Endothelial cell of umbilical vein (primary cell): Measurements from ENCODE around the gene ZNF25. TPM values are rescaled to one million over a fixed set of nuclear protein-coding genes. Genes with fewer than 3 reads are reported as not detected.

Source experiments
- BruUV-seq: library from RNA; stranded (reverse); fragments of 400-500 nt; replicated peaks from 2 replicates; lab custom pipeline; 2021; lab: Mats Ljungman, UMichigan
- CTCF ChIA-PET: fragments of 300-600, 350-600 bp; sonication (Branson Sonifier 250); formaldehyde crosslinking; loops from one replicate; lab custom pipeline; 2021; ENCODE audit warnings: antibody characterized with exemption, inconsistent platforms; lab: Charles Lee
- POLR2A ChIA-PET: fragments of 300-600, 350-600 bp; sonication (Branson Sonifier 250); formaldehyde crosslinking; loops from one replicate; lab custom pipeline; 2021; ENCODE audit warnings: antibody characterized with exemption, inconsistent platforms; lab: Charles Lee
- DNase-seq: peaks from one replicate; pipeline ENCODE4 v3.0.0-alpha.2; 2011; ENCODE audit warnings: low read depth, low spot score
- FAIRE-seq: peaks from 2 replicates; lab custom pipeline; 2011; peaks lifted over from hg19 to GRCh38; lab: Jason Lieb, UNC
- H2AFZ ChIP-seq: 2 replicates; pipeline ENCODE4 v1.6.0; 2012; ENCODE audit warnings: low read depth, low read length, control low read depth, inconsistent platforms
- H3K27ac ChIP-seq: 2 replicates; pipeline ENCODE4 v1.5.1; 2011; ENCODE audit warnings: low read depth, mild to moderate bottlenecking, control low read depth, low read length, moderate library complexity; ENCODE audit not compliant: insufficient read depth
- H3K27me3 ChIP-seq, 2 experiments: 2 replicates each; pipeline versions ENCODE4 v1.6.0 to v1.6.1; 2011; ENCODE audit warnings: low read length in 2 of 2, mixed read lengths in 1 of 2; ENCODE audit not compliant: control insufficient read depth in 2 of 2, insufficient read depth in 2 of 2
- H3K36me3 ChIP-seq, 2 experiments: 2 replicates in 1 of 2; 3 replicates in 1 of 2; pipeline ENCODE4 v1.5.1; 2011; ENCODE audit warnings: low read length in 2 of 2, mild to moderate bottlenecking in 1 of 2, moderate library complexity in 1 of 2; ENCODE audit not compliant: control insufficient read depth in 2 of 2, insufficient read depth in 2 of 2; ENCODE audit errors: extremely low read depth in 1 of 2
- H3K4me1 ChIP-seq: 3 replicates; pipeline ENCODE4 v1.5.1; 2011; ENCODE audit warnings: mild to moderate bottlenecking, low read length; ENCODE audit not compliant: control insufficient read depth, insufficient read depth; ENCODE audit errors: extremely low read depth
- H3K4me2 ChIP-seq: 2 replicates; pipeline ENCODE4 v1.6.1; 2011; ENCODE audit warnings: low read length, control low read depth, mixed read lengths; ENCODE audit not compliant: insufficient read depth
- H3K4me3 ChIP-seq, 3 experiments: fragments of 200-600 bp in 1 of 3; sonication (generic), shearing (Covaris generic) in 1 of 3; replicated peaks in 1 of 3; 2 replicates each; pipeline ENCODE4 v1.5.1; 2011 to 2016; ENCODE audit warnings: control low read depth in 3 of 3, low read length in 3 of 3, mild to moderate bottlenecking in 2 of 3, inconsistent platforms in 1 of 3, low read depth in 1 of 3, moderate library complexity in 1 of 3; ENCODE audit not compliant: insufficient read depth in 1 of 3
- H3K79me2 ChIP-seq: 2 replicates; pipeline ENCODE4 v1.6.0; 2012; ENCODE audit warnings: low read length, inconsistent platforms; ENCODE audit not compliant: control insufficient read depth, insufficient read depth
- H3K9ac ChIP-seq: replicated peaks from 2 replicates; pipeline ENCODE3; 2011; ENCODE audit warnings: low read length, control low read depth; ENCODE audit not compliant: insufficient read depth; ENCODE audit errors: extremely low read depth
- H3K9me1 ChIP-seq: replicated peaks from 3 replicates; pipeline ENCODE4 v1.6.0; 2011; ENCODE audit warnings: mild to moderate bottlenecking, low read length; ENCODE audit not compliant: control insufficient read depth, insufficient read depth; ENCODE audit errors: extremely low read depth
- H3K9me3 ChIP-seq: replicated peaks from 2 replicates; pipeline ENCODE4 v1.5.1; 2012; ENCODE audit warnings: low read length, inconsistent platforms; ENCODE audit not compliant: control insufficient read depth, insufficient read depth
- H4K20me1 ChIP-seq: replicated peaks from 2 replicates; pipeline ENCODE3; 2011; ENCODE audit warnings: mild to moderate bottlenecking, low read length; ENCODE audit not compliant: control insufficient read depth, insufficient read depth; ENCODE audit errors: extremely low read depth
- CTCF ChIP-seq, 2 donors: IDR thresholded peaks; 1 replicate in 1 of 2; 2 replicates in 1 of 2; pipeline ENCODE4 v1.5.1; 2011; ENCODE audit warnings: low read length in 2 of 2, mild to moderate bottlenecking in 2 of 2, moderate library complexity in 2 of 2, control low read depth in 1 of 2, inconsistent platforms in 1 of 2, low read depth in 1 of 2; ENCODE audit not compliant: insufficient read depth in 1 of 2; ENCODE audit errors: extremely low read depth in 1 of 2
- EZH2 ChIP-seq: IDR thresholded peaks from 2 replicates; pipeline ENCODE4 v1.6.1; 2012; ENCODE audit warnings: borderline replicate concordance, low read depth, mild to moderate bottlenecking, moderate library complexity, low read length, inconsistent platforms; ENCODE audit not compliant: severe bottlenecking
- FOS ChIP-seq: IDR thresholded peaks from 2 replicates; pipeline ENCODE4 v1.6.1; 2011; ENCODE audit warnings: mild to moderate bottlenecking, low read length, moderate library complexity, borderline replicate concordance; ENCODE audit not compliant: insufficient read depth
- GATA2 ChIP-seq: IDR thresholded peaks from 2 replicates; pipeline ENCODE4 v1.7.0; 2011; ENCODE audit warnings: low read depth, mild to moderate bottlenecking, moderate library complexity, mixed read lengths, low read length; ENCODE audit not compliant: insufficient read length, insufficient read depth
- JUN ChIP-seq: IDR thresholded peaks from 2 replicates; pipeline ENCODE4 v1.6.1; 2011; ENCODE audit warnings: borderline replicate concordance, low read depth; ENCODE audit not compliant: insufficient read length, insufficient read depth
- MAX ChIP-seq: IDR thresholded peaks from 2 replicates; pipeline ENCODE4 v1.6.1; 2011; ENCODE audit not compliant: insufficient read depth, insufficient read length
- MYC ChIP-seq: IDR thresholded peaks from one replicate; pipeline ENCODE4 v1.6.1; 2011; ENCODE audit warnings: mild to moderate bottlenecking, low read depth, low read length
- POLR2A ChIP-seq: IDR thresholded peaks from 2 replicates; pipeline ENCODE4 v1.6.1; 2012; ENCODE audit warnings: low read depth, mild to moderate bottlenecking, control low read depth, low read length
- POLR2AphosphoS5 ChIP-seq: IDR thresholded peaks from 2 replicates; pipeline ENCODE4 v1.6.1; 2012; ENCODE audit warnings: low read depth, mild to moderate bottlenecking, control low read depth, low read length, moderate library complexity; ENCODE audit not compliant: insufficient read depth
- dilution Hi-C: fragments of 300-500 bp; cut with MboI; formaldehyde crosslinking; loops from one replicate; pipeline ENCODE4 v1.15.0; 2019; ENCODE audit warnings: low sequenced_read_pairs; ENCODE audit not compliant: extremely low pct_ligation_motif_present
- intact Hi-C: fragments of 100-400 bp; cut with micrococcal nuclease; formaldehyde crosslinking; loops from one replicate; pipeline ENCODE4 v1.10.0; 2022
- polyA plus RNA-seq, 4 experiments: library from polyadenylated mRNA; depleted of rRNA in 3 of 4; stranded (reverse) in 3 of 4; unstranded in 1 of 4; fragments of >200 nt; gene quantifications; 2 replicates each; pipeline versions ENCODE4 v1.2.1 to v1.2.3, GENCODE V29; 2011 to 2012; ENCODE audit warnings: missing spikeins in 1 of 4
- total RNA-seq: library from RNA; stranded (reverse); gene quantifications from 2 replicates; pipeline ENCODE4 v1.2.3, GENCODE V29; 2021

The ZNF25 gene
- total and polyA plus RNA-seq, 2 donors (not counting 3 experiments of a cell fraction or from before 2014, with no cell fraction given), result 2.0 to 5.2 TPM

DNA sequence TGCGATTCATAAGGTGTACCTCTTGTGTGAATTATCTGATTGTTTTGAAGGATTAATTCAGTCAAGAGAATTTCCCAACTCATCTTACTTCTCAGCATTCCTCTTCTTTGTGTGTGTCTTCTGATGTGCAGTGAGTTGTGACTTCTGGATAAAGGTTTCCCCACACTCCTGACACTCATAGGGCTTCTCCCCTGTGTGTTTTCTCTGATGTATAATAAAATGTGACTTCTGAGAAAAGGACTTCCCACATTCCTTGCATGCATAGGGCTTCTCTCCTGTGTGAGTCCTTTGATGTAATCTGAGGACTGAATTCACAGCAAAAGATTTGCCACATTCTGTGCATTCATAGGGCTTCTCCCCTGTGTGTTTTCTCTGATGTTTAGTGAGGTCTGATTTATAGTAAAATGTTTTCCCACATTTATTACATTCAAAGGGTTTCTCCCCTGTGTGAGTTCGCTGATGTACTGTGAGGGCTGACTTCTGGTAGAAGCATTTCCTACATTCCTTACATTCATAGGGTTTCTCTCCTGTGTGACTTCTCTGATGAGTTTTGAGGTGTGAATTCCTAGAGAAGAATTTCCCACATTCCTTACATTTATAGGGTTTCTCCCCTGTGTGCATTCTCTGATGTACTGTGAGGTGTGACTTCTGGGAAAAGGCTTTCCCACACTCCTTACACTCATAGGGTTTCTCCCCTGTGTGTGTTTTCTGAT, 24.2 kb downstream of the ZNF25 start:
- DNase-seq (no peak), FAIRE-seq (no peak)
- Histone ChIP-seq H3K27ac (no peak overlapping the region), H2AFZ (no peak overlapping the region), H3K27me3 (no peaks in the 10 kb centered on the region), H3K4me3 (no peak overlapping the region), H3K9ac (no peak overlapping the region), H3K9me1 (no peaks in the 10 kb centered on the region), H3K4me2 (no peak overlapping the region), H3K4me1 (no peaks in the 10 kb centered on the region), H3K79me2 (no peaks in the 10 kb centered on the region), H4K20me1 (no peaks in the 10 kb centered on the region), H3K9me3 (peaks cover 3% of the 10 kb centered on the region), H3K36me3 (peaks cover 0 to 7% of the 10 kb centered on the region in 2 experiments)
- dilution Hi-C loops, result no loop called here
- intact Hi-C loops, result no loop called here
- no TSS peak for BruUV-seq
- CTCF ChIA-PET, result no interaction called here
- POLR2A ChIA-PET, result no interaction called here
- no peak for TF ChIP-seq MAX
- TF ChIP-seq CTCF (IDR thresholded peaks at IDR 0.05; ENCODE audit: extremely low read depth in 1 of 2, insufficient read depth in 1 of 2, low read depth in 1 of 2, low read length in 2 of 2), result no peak

DNA sequence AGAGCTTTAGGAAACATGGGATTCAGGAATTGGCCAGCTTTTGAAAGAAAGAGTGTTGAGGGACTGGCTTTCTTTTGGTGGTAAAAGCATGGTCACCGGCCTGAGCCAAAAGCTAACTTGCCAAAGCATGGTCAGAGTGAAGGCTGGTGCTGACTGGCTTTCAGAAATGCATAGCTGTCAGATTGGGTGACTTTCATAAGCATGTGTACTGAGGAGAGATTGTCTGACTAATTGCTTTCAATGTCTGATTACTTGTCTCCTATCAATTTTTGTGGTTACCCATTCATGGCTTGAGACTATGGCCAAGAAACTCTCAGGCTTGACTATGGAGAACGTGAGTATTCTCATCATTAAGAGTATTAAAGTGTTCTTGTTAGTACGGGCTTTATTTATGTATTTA, 28.2 kb downstream of the ZNF25 start:
- intact Hi-C loops, result no loop called here

More for the DNA sequence above, 28.2 kb downstream of the ZNF25 start:
- H4K20me1 ChIP-seq, result no peaks in the 10 kb centered on the region
- H2AFZ ChIP-seq, result no peak overlapping the region
- H3K4me2 ChIP-seq, result no peak overlapping the region
- DNase-seq (no peak), FAIRE-seq (no peak)
- POLR2A ChIA-PET, result no interaction called here
- no peak overlapping the region for H3K9ac ChIP-seq
- no peak overlapping the region for H3K27ac ChIP-seq
- CTCF ChIA-PET, result no interaction called here
- no peak overlapping the region for H3K4me3 ChIP-seq
- peaks cover 3% of the 10 kb centered on the region for H3K9me3 ChIP-seq
- H3K79me2 ChIP-seq, result no peaks in the 10 kb centered on the region
- TF ChIP-seq MAX (no peak), GATA2 (no peak), POLR2AphosphoS5 (no peak), EZH2 (no peak), MYC (no peak), POLR2A (no peak), JUN (no peak), CTCF (IDR thresholded peaks at IDR 0.05; ENCODE audit: extremely low read depth in 1 of 2, insufficient read depth in 1 of 2, low read depth in 1 of 2, low read length in 2 of 2) (no peak), FOS (no peak)
- H3K36me3 ChIP-seq, result peaks cover 0 to 7% of the 10 kb centered on the region in 2 experiments
- no peaks in the 10 kb centered on the region for H3K27me3 ChIP-seq
- H3K9me1 ChIP-seq, result no peaks in the 10 kb centered on the region
- no TSS peak for BruUV-seq
- H3K4me1 ChIP-seq, result no peaks in the 10 kb centered on the region
- dilution Hi-C loops, result no loop called here
